ENCODE results near the gene PITPNM3.
A peak's percentile ranks its signal among the peaks of the same experiment; 100 is the strongest.

The PITPNM3 gene

GRCh38 chr17:6476076-6476809, 80.1 kb downstream of the PITPNM3 start:
- DNase-seq = no peak

- DNase-seq = no peak
These were observed 80.9 kb downstream of the PITPNM3 start for GRCh38 chr17:6475411-6475810.

GRCh38 chr17:6474906-6475305, 81.4 kb downstream of the PITPNM3 start:
- DNase-seq = peak; percentile 21

GRCh38 chr17:6474376-6474775, 82.0 kb downstream of the PITPNM3 start:
- no peak for DNase-seq

GRCh38 chr17:6473128-6473767, 83.1 kb downstream of the PITPNM3 start:
- peak; percentile 62 for DNase-seq

- no peak for DNase-seq
These were observed 83.8 kb downstream of the PITPNM3 start for GRCh38 chr17:6472517-6472916.

- peak; percentile 55 for DNase-seq
These were observed 84.6 kb downstream of the PITPNM3 start for GRCh38 chr17:6471531-6472465.

GRCh38 chr17:6470751-6471521, 85.4 kb downstream of the PITPNM3 start:
- no peak for DNase-seq

- no peak for DNase-seq
These were observed 86.1 kb downstream of the PITPNM3 start for GRCh38 chr17:6470146-6470718.

GRCh38 chr17:6468051-6468790, 88.1 kb downstream of the PITPNM3 start:
- DNase-seq = no peak

- no peak for DNase-seq
These were observed 88.8 kb downstream of the PITPNM3 start for GRCh38 chr17:6467567-6467966.

- DNase-seq = no peak
These were observed 91.0 kb downstream of the PITPNM3 start for GRCh38 chr17:6465206-6466003.

GRCh38 chr17:6464446-6465041, 91.8 kb downstream of the PITPNM3 start:
- no peak for DNase-seq

GRCh38 chr17:6463616-6464445, 92.5 kb downstream of the PITPNM3 start:
- no peak for DNase-seq

- no peak for DNase-seq
These were observed 93.7 kb downstream of the PITPNM3 start for GRCh38 chr17:6462692-6463091.

GRCh38 chr17:6461792-6462524, 94.4 kb downstream of the PITPNM3 start:
- DNase-seq = no peak

- no peak for DNase-seq
These were observed 95.1 kb downstream of the PITPNM3 start for GRCh38 chr17:6461246-6461645.

GRCh38 chr17:6460531-6461161, 95.7 kb downstream of the PITPNM3 start:
- DNase-seq = no peak
